HepG2 (cell line): ENCODE data around the gene MYL12B. TPM values are rescaled to one million over a fixed set of nuclear protein-coding genes. Genes with fewer than 3 reads are reported as not detected.

Experiments used
- ARNT ChIP-seq: fragments of 450-650 bp; IDR thresholded peaks from 2 replicates; pipeline ENCODE4 v1.6.1; 2017
- ATF3 ChIP-seq: sonication (generic); formaldehyde crosslinking; IDR thresholded peaks from 2 replicates; pipeline ENCODE4 v1.4.0; 2020; ENCODE audit warnings: missing genetic modification reagents
- ATF7 ChIP-seq, 2 experiments: fragments of 450-650 bp in 1 of 2; sonication (generic) in 1 of 2; formaldehyde crosslinking in 1 of 2; IDR thresholded peaks; 2 replicates each; pipeline versions ENCODE4 v1.4.0 to v1.6.1; 2016 to 2020; ENCODE audit warnings: antibody characterized with exemption in 1 of 2, mild to moderate bottlenecking in 1 of 2, missing genetic modification reagents in 1 of 2
- CEBPG ChIP-seq: IDR thresholded peaks from 2 replicates; pipeline ENCODE4 v1.6.1; 2016
- CSRNP1 ChIP-seq: sonication (generic); formaldehyde crosslinking; IDR thresholded peaks from 2 replicates; pipeline ENCODE4 v1.8.1; 2023; ENCODE audit warnings: mild to moderate bottlenecking, missing genetic modification reagents
- DNMT1 ChIP-seq: sonication (generic); formaldehyde crosslinking; IDR thresholded peaks from 2 replicates; pipeline ENCODE4 v1.5.1; 2020; ENCODE audit warnings: mild to moderate bottlenecking, missing genetic modification reagents
- HHEX ChIP-seq: IDR thresholded peaks from 2 replicates; pipeline ENCODE4 v1.6.1; 2016; ENCODE audit warnings: control low read depth
- HOXA7 ChIP-seq: sonication (generic); formaldehyde crosslinking; IDR thresholded peaks from 2 replicates; pipeline ENCODE4 v1.8.1; 2022; ENCODE audit warnings: mild to moderate bottlenecking, missing genetic modification reagents, moderate library complexity
- KDM3A ChIP-seq: IDR thresholded peaks from 2 replicates; pipeline ENCODE4 v1.6.1; 2018; ENCODE audit warnings: low read depth, missing compliant biosample characterization
- NFYC ChIP-seq: IDR thresholded peaks from 2 replicates; pipeline ENCODE4 v1.6.1; 2016; ENCODE audit warnings: missing genetic modification reagents, missing compliant biosample characterization
- PCBP1 ChIP-seq: fragments of 200-400 bp; formaldehyde crosslinking; IDR thresholded peaks from 2 replicates; pipeline ENCODE4 v1.6.1; 2017; ENCODE audit warnings: mild to moderate bottlenecking, low read depth, low read length, borderline replicate concordance
- REXO4 ChIP-seq: sonication (generic); formaldehyde crosslinking; IDR thresholded peaks from 2 replicates; pipeline ENCODE4 v1.8.0; 2022; ENCODE audit warnings: missing genetic modification reagents, mild to moderate bottlenecking, borderline replicate concordance
- SALL2 ChIP-seq: sonication (generic); formaldehyde crosslinking; IDR thresholded peaks from 2 replicates; pipeline ENCODE4 v1.8.1; 2023; ENCODE audit warnings: mild to moderate bottlenecking, missing genetic modification reagents, inconsistent platforms
- SP1 ChIP-seq, 2 experiments: fragments of 450-650 bp in 1 of 2; sonication (generic) in 1 of 2; formaldehyde crosslinking in 1 of 2; IDR thresholded peaks; 2 replicates each; pipeline versions ENCODE4 v1.4.0 to v1.6.1; 2016 to 2020; ENCODE audit warnings: missing genetic modification reagents in 1 of 2
- SPEN ChIP-seq: sonication (generic); formaldehyde crosslinking; IDR thresholded peaks from 2 replicates; pipeline ENCODE4 v1.5.1; 2020; ENCODE audit warnings: low read depth, mild to moderate bottlenecking, missing genetic modification reagents
- SSRP1 ChIP-seq: IDR thresholded peaks from 2 replicates; pipeline ENCODE4 v1.6.1; 2016; ENCODE audit warnings: control low read depth
- TSC22D2 ChIP-seq: sonication (generic); formaldehyde crosslinking; IDR thresholded peaks from 2 replicates; pipeline ENCODE4 v1.5.1; 2020; ENCODE audit warnings: missing genetic modification reagents, mild to moderate bottlenecking, borderline replicate concordance
- YY1 ChIP-seq: IDR thresholded peaks from 2 replicates; pipeline ENCODE4 v1.6.1; 2011; ENCODE audit warnings: low read length, low read depth, moderate library complexity, mild to moderate bottlenecking; ENCODE audit not compliant: insufficient read depth, insufficient replicate concordance
- ZBTB7A ChIP-seq: sonication (generic); formaldehyde crosslinking; IDR thresholded peaks from 2 replicates; pipeline ENCODE4 v1.8.0; 2022; ENCODE audit warnings: mild to moderate bottlenecking, missing genetic modification reagents
- ZNF224 ChIP-seq: sonication (generic); formaldehyde crosslinking; IDR thresholded peaks from 2 replicates; pipeline ENCODE4 v1.5.0; 2020; ENCODE audit warnings: mild to moderate bottlenecking, missing genetic modification reagents
- ZNF251 ChIP-seq: sonication (generic); formaldehyde crosslinking; IDR thresholded peaks from 2 replicates; pipeline ENCODE4 v1.9.0; 2021; ENCODE audit warnings: mild to moderate bottlenecking, missing genetic modification reagents
- ZNF367 ChIP-seq: sonication (generic); formaldehyde crosslinking; IDR thresholded peaks from 2 replicates; pipeline ENCODE4 v1.4.0; 2020; ENCODE audit warnings: missing genetic modification reagents, borderline replicate concordance
- ZNF414 ChIP-seq: sonication (generic); formaldehyde crosslinking; IDR thresholded peaks from 2 replicates; pipeline ENCODE4 v1.5.0; 2020; ENCODE audit warnings: missing genetic modification reagents
- ZNF496 ChIP-seq: sonication (generic); formaldehyde crosslinking; IDR thresholded peaks from 2 replicates; pipeline ENCODE4 v1.8.1; 2023; ENCODE audit warnings: mild to moderate bottlenecking, moderate library complexity, missing genetic modification reagents; ENCODE audit not compliant: insufficient replicate concordance
- ZNF562 ChIP-seq: sonication (generic); formaldehyde crosslinking; IDR thresholded peaks from 2 replicates; pipeline ENCODE4 v1.8.0; 2022; ENCODE audit warnings: missing genetic modification reagents, borderline replicate concordance
- ZNF563 ChIP-seq: sonication (generic); formaldehyde crosslinking; IDR thresholded peaks from 2 replicates; pipeline ENCODE4 v1.8.0; 2022; ENCODE audit warnings: mild to moderate bottlenecking, moderate library complexity, missing genetic modification reagents
- ZNF616 ChIP-seq: sonication (generic); formaldehyde crosslinking; IDR thresholded peaks from 2 replicates; pipeline ENCODE4 v1.5.0; 2020; ENCODE audit warnings: low read depth, mild to moderate bottlenecking, missing genetic modification reagents
- ZNF691 ChIP-seq: sonication (generic); formaldehyde crosslinking; IDR thresholded peaks from 2 replicates; pipeline ENCODE4 v1.4.0; 2020; ENCODE audit warnings: missing genetic modification reagents, low read depth, mild to moderate bottlenecking, borderline replicate concordance
- polyA plus RNA-seq, 8 experiments: library from polyadenylated mRNA; depleted of rRNA in 3 of 8; stranded (reverse) in 7 of 8; unstranded in 1 of 8; fragments of >200 nt; fragmentation: Illumina TruSeq in 4 of 8; extraction: Trizol in 4 of 8; gene quantifications; 2 replicates each; pipeline versions ENCODE4 v1.2.1 to v1.2.3, GENCODE V29; 2011 to 2016; ENCODE audit warnings: low read depth in 4 of 8, missing spikeins in 1 of 8, mixed read lengths in 1 of 8; ENCODE audit not compliant: insufficient read depth in 1 of 8
- total RNA-seq, 5 experiments: library from RNA; depleted of rRNA; stranded (reverse); fragments of >200 nt; fragmentation: Illumina TruSeq; extraction: Trizol; gene quantifications; 2 replicates each; pipeline ENCODE4 v1.2.3, GENCODE V29; 2016; ENCODE audit warnings: low read depth in 1 of 5

MYL12B gene
- total and polyA plus RNA-seq, 2 of the 13 experiments (the other 11 are each of a cell fraction or from before 2014, with no cell fraction given) = 265 to 340 TPM

GRCh38 chr18:3297025-3297984 lies 35.4 kb downstream of the MYL12B start (continued):
- TF ChIP-seq ATF7 (IDR thresholded peaks at IDR 0.05) (no peak), ATF7 (CRISPR knock-in tag; IDR thresholded peaks at IDR 0.05) (no peak), ZNF563 (CRISPR knock-in tag) (no peak), YY1 (no peak), ZNF496 (CRISPR knock-in tag) (no peak), SALL2 (CRISPR knock-in tag) (peak; percentile 59; the same call in 1 of the 2 replicates), ZNF367 (peak; percentile 78; the same call in 1 of the 2 replicates), ARNT (no peak), CEBPG (CRISPR knock-in tag) (peak; percentile 84), ZNF414 (no peak), PCBP1 (no peak), SPEN (CRISPR knock-in tag) (no peak; the same call in 1 of the 2 replicates), ZNF616 (CRISPR knock-in tag) (no peak), TSC22D2 (CRISPR knock-in tag) (peak; percentile 67; the same call in 1 of the 2 replicates), ZNF224 (CRISPR knock-in tag) (no peak), DNMT1 (CRISPR knock-in tag) (no peak), SP1 (IDR thresholded peaks at IDR 0.05) (no peak), SP1 (CRISPR knock-in tag; IDR thresholded peaks at IDR 0.05) (peak; percentile 76), SSRP1 (CRISPR knock-in tag) (no peak), CSRNP1 (peak; percentile 38; the same call in 1 of the 2 replicates), NFYC (CRISPR knock-in tag) (no peak), REXO4 (no peak), KDM3A (CRISPR knock-in tag) (peak; percentile 52; the same call in 1 of the 2 replicates), ZNF251 (CRISPR knock-in tag) (no peak), ZBTB7A (CRISPR knock-in tag) (no peak), ZNF691 (CRISPR knock-in tag) (peak; percentile 47; the same call in 1 of the 2 replicates), ZNF562 (CRISPR knock-in tag) (no peak), HOXA7 (CRISPR knock-in tag) (no peak), ATF3 (CRISPR knock-in tag) (peak; percentile 80), HHEX (CRISPR knock-in tag) (no peak)
